Mucosa of gallbladder (tissue), 1 donor: ENCODE data around the gene RPL15. TPM values are rescaled to one million over a fixed set of nuclear protein-coding genes. Genes with fewer than 3 reads are reported as not detected.
"Not testable (repeated sequence)": the region's sequence is repeated elsewhere in the genome, so short reads cannot be mapped to it uniquely, and the experiment has no call there.

Source experiments
- DNase-seq: peaks from one replicate; pipeline ENCODE4 v3.0.0-alpha.2; 2020; ENCODE audit warnings: low spot score
- total RNA-seq: library from RNA; stranded (reverse); gene quantifications from one replicate; pipeline ENCODE4 v1.2.1, GENCODE V29; 2021
- donor health status: DM: no; HTN: no; CAD: no.

RPL15 gene
- total RNA-seq, 1 donor from 2014 or later = 1,351 TPM

DNA sequence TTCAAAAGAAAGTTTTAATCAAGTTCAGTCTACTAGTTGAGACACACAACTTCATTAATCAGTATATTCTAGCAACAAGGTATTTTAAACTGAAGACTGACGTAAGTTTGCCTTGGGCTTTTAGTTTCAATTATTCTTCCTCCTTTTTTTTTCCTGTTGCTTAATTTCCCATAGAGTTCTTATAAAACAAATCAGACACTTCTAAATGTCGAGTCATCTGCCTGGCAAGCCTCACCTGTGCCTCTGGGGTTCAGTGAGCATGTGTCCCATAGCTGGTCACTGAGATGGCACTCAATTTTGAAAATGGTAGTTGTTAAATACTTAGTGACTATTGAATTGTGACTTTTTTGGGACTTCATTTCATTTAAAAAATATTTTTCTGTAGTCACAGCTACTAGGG, 27.5 kb upstream of the RPL15 start:
- DNase-seq = no peak

GRCh38 chr3:23889950-23890349, 27.0 kb upstream of the RPL15 start:
- DNase-seq = no peak

- DNase-seq = no peak
Observed at GRCh38 chr3:23894254-23895061, 22.5 kb upstream of the RPL15 start.

DNA sequence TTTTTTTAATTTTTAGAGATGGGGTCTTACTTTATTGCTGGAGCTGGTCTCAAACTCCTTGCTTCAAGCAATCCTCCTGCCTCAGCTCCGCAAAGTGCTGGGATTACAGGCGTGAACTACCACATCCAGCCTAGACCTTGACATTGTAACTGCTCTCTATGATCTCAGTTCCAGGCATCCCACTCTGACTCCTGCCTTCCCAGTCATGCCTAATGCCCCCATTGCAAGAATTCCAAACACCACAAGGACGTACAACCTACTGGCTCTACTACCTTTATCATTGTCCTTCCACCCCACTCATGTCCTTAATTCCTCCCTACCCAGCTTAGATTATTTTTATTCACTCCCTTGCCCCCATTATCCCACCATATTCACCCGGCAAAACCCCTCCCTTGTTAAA, 21.8 kb upstream of the RPL15 start:
- DNase-seq = no peak

DNA sequence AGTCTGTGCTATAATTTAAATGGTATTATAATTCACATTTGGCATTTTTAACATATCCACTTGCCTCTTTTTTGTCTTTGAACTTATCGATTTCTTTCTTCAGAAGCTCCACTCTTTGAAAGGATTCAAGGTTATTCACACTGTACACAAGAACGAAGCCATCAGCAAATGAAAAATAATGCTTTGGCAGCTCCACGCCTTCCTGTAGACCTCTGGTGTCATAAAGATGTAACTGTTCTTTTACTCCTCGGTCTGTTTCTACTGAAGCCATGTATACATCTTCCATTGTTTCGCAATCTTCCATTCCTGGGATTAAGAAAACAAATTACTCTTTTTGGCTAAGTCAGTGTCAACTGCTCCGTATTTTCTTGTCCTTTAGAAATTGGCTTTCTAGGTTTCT, 16.2 kb upstream of the RPL15 start:
- no peak for DNase-seq

DNA sequence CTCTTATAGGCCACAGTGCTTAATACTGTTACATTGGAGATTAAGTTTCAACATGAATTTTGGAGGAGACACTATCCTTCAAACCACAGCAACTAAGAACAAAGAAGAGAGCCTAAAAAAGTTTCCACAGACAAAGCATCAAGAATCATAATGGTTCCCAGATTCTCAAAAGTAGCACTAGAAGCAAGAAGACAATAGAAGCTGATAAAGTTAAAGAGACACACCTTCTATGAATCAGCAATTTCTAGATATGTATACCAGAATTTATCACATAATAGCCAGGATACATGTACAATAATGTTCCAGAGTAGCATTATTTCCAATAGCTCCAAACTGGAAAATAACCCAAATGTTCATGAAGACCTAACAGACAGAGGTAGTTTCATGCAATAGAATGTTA, 12.4 kb upstream of the RPL15 start:
- no peak for DNase-seq

- DNase-seq = no peak
Observed at GRCh38 chr3:23909341-23909740, 7.6 kb upstream of the RPL15 start.

DNA sequence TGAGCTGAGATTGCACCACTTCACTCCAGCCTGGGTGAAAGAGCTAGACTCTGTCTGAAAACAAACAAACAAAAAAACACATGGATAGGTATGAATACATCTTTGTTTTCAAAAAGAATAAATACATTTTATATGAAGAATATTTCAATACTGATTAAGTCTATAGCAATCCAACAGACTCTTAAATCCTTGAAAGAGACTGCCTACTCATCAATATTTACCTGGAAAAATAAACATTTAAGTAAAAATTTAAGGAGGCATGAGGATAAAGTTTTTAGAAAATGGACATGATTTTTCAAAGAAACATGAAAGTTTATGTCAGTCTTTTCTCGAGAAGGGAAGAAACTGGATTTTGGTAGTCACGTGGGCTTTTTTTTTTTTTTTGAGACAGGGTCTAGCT, 5.5 kb upstream of the RPL15 start:
- DNase-seq = no peak

- not testable (repeated sequence) for DNase-seq
Observed at GRCh38 chr3:23912335-23912734, 4.6 kb upstream of the RPL15 start.

- no peak for DNase-seq
Observed at GRCh38 chr3:23913182-23913581, 3.8 kb upstream of the RPL15 start.

DNA sequence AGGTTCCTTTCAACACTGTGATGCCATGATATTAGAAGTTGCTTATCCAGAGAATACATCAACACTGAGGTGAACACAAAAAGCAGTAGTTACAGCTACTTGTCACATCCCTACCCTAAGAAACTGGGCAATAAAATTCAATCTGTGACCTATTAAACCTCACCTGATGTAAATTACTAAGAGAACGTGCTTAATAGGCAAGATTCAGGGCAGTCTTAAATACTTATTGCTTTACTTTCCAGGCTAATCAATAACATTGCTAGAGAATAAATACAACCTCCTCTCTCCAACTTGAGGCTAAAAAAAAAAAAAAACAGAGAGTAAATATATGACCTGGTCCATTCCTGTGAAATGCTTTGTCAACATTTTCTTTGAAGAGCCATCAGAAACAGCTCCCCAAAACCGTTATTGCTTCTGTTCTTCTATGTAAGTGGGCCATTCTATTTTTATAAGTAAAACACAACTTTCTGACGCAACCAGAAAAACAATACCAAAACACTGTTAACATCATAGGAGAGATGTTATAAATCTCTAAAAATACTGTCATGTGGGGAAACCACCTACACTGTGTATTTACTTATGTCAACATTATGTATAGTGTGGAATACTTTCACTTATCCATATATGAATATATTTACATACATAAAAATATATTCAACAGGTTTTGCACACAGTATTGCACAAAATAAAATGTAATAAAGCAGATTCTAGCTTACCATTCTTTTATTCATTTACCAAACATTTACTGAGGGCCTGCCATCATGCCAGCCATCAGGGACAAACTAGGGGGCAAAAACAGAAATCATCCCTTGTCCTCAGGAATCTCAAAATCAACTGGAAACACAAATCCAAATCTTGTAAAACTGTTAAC, 2.8 kb upstream of the RPL15 start:
- DNase-seq = no peak

DNA sequence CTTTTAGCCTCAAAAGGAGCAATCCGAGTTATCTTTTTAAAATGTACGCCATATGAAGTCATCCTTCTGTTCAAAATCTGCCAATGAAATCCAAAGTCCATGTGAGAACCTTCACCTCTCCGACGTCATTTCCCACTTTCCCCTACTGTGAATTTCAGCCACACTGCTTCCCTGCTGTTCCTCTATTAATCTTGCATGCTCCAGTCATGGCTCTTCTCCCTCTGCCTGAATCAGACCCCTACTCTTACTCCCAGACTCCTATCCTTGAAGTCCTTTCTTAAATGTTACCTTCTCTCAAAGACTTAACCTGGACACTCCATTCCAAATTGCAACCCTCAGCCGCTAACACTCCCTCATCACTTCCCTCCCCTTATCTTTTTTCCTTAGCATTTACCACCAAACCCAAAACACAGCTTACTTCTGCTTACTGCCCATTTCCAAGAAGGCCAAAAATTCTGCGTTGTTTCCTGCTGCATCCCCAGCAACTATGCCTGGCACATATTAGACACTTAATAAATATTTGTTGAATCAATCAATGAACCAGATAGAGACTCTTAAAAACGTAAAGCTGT, 1.3 kb upstream of the RPL15 start:
- no peak for DNase-seq

- peak; percentile 21 for DNase-seq
Observed at GRCh38 chr3:23916152-23916885, 613 bp upstream of the RPL15 start.

- peak; percentile 61 for DNase-seq
Observed at GRCh38 chr3:23917679-23918303, 859 bp downstream of the RPL15 start.

GRCh38 chr3:23918331-23918730, 1.4 kb downstream of the RPL15 start:
- not testable (repeated sequence) for DNase-seq

GRCh38 chr3:23919628-23920027, 2.7 kb downstream of the RPL15 start:
- no peak for DNase-seq

GRCh38 chr3:23920151-23920655, 3.3 kb downstream of the RPL15 start:
- DNase-seq = no peak

DNA sequence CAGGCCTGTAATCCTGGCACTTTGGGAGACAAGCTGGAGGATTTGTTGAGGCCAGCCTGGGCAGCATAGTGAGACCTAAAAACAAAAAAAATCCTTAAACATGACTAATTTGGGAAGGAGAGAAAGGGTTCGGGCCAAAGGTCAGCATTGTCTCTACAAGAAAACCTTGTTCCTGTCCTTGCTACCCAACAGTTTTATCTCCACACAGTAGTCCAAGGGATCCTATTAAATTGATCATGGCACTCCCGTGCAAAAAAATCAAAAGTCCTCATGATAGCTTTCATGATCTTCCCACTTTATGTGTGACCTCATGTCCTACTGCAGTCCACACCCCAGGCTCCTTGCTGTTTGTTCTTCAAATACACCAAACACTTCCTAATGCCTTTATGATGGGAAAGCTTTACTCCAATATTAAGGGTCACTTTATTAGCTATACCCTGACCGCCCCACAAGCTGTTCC, 4.2 kb downstream of the RPL15 start:
- no peak for DNase-seq

GRCh38 chr3:23923786-23924185, 6.9 kb downstream of the RPL15 start:
- no peak for DNase-seq

GRCh38 chr3:23926246-23926645, 9.3 kb downstream of the RPL15 start:
- no peak for DNase-seq

GRCh38 chr3:23926736-23927135, 9.8 kb downstream of the RPL15 start:
- no peak for DNase-seq
